ENCODE measurements around the gene ZCCHC3.
"Not testable (repeated sequence)": the region's sequence is repeated elsewhere in the genome, so short reads cannot be mapped to it uniquely, and the experiment has no call there.

Gene ZCCHC3

GRCh38 chr20:313948-314347 lies 16.6 kb downstream of the ZCCHC3 start:
- no peak for DNase-seq (ENCODE audit: low read depth)

GRCh38 chr20:316316-317068 lies 19.1 kb downstream of the ZCCHC3 start:
- no peak for DNase-seq (ENCODE audit: low read depth)

- peak; percentile 93 for DNase-seq (ENCODE audit: low read depth)
Measured at GRCh38 chr20:324177-325044, 27.0 kb downstream of the ZCCHC3 start.

GRCh38 chr20:325045-325888 lies 27.9 kb downstream of the ZCCHC3 start, which contains the start of gene SOX12:
SOX12 (plus strand) TSS chr20:325552; CDS start chr20:325925, 373 bp downstream.
- DNase-seq (ENCODE audit: low read depth) = peak; percentile 98

- DNase-seq (ENCODE audit: low read depth) = peak; percentile 50
Measured at GRCh38 chr20:325889-326644, 28.7 kb downstream of the ZCCHC3 start.

- no peak for DNase-seq (ENCODE audit: low read depth)
Measured at GRCh38 chr20:326645-327185, 29.3 kb downstream of the ZCCHC3 start.

GRCh38 chr20:327186-328026 lies 30.0 kb downstream of the ZCCHC3 start:
- peak; percentile 78 for DNase-seq (ENCODE audit: low read depth)

GRCh38 chr20:328027-328974 lies 30.9 kb downstream of the ZCCHC3 start:
- DNase-seq (ENCODE audit: low read depth) = no peak

GRCh38 chr20:328975-329695 lies 31.8 kb downstream of the ZCCHC3 start:
- no peak for DNase-seq (ENCODE audit: low read depth)

- no peak for DNase-seq (ENCODE audit: low read depth)
Measured at GRCh38 chr20:329851-330232, 32.5 kb downstream of the ZCCHC3 start.

GRCh38 chr20:330233-331149 lies 33.1 kb downstream of the ZCCHC3 start:
- no peak for DNase-seq (ENCODE audit: low read depth)

GRCh38 chr20:334578-334977 lies 37.2 kb downstream of the ZCCHC3 start:
- DNase-seq (ENCODE audit: low read depth) = no peak

- not testable (repeated sequence) for DNase-seq (ENCODE audit: low read depth)
Measured at GRCh38 chr20:336040-336439, 38.7 kb downstream of the ZCCHC3 start.

- no peak for DNase-seq (ENCODE audit: low read depth)
Measured at GRCh38 chr20:341682-342081, 44.3 kb downstream of the ZCCHC3 start.

- DNase-seq (ENCODE audit: low read depth) = no peak
Measured at GRCh38 chr20:343107-343506, 45.7 kb downstream of the ZCCHC3 start.

GRCh38 chr20:346033-346639 lies 48.8 kb downstream of the ZCCHC3 start:
- DNase-seq (ENCODE audit: low read depth) = no peak

All from activated T-cell treated with anti-CD3 and anti-CD28 coated beads for 48 hours (primary cell).